ENCODE results near the gene ATRX. TPM values are rescaled to one million over a fixed set of nuclear protein-coding genes. Genes with fewer than 3 reads are reported as not detected.
"Not testable (repeated sequence)": the region's sequence is repeated elsewhere in the genome, so short reads cannot be mapped to it uniquely, and the experiment has no call there.

The ATRX gene, protein sequence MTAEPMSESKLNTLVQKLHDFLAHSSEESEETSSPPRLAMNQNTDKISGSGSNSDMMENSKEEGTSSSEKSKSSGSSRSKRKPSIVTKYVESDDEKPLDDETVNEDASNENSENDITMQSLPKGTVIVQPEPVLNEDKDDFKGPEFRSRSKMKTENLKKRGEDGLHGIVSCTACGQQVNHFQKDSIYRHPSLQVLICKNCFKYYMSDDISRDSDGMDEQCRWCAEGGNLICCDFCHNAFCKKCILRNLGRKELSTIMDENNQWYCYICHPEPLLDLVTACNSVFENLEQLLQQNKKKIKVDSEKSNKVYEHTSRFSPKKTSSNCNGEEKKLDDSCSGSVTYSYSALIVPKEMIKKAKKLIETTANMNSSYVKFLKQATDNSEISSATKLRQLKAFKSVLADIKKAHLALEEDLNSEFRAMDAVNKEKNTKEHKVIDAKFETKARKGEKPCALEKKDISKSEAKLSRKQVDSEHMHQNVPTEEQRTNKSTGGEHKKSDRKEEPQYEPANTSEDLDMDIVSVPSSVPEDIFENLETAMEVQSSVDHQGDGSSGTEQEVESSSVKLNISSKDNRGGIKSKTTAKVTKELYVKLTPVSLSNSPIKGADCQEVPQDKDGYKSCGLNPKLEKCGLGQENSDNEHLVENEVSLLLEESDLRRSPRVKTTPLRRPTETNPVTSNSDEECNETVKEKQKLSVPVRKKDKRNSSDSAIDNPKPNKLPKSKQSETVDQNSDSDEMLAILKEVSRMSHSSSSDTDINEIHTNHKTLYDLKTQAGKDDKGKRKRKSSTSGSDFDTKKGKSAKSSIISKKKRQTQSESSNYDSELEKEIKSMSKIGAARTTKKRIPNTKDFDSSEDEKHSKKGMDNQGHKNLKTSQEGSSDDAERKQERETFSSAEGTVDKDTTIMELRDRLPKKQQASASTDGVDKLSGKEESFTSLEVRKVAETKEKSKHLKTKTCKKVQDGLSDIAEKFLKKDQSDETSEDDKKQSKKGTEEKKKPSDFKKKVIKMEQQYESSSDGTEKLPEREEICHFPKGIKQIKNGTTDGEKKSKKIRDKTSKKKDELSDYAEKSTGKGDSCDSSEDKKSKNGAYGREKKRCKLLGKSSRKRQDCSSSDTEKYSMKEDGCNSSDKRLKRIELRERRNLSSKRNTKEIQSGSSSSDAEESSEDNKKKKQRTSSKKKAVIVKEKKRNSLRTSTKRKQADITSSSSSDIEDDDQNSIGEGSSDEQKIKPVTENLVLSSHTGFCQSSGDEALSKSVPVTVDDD (N-terminal part only)
- total RNA-seq (100 to 1,000 TPM in 3 of 7 donors, 10 to 100 TPM in 4; 81.9 to 123 (median 99.7) TPM), polyA plus RNA-seq (10 to 100 TPM; 21.8 to 32.1 TPM)
- long read RNA-seq, donor 1, transcript ATRX-211 (8 exons, 1,860 nt): major isoform, 6 of 371 reads
- long read RNA-seq, donor 1, partial matches to known transcripts: 243 of 371 reads
- long read RNA-seq, donor 1, other reads (novel, unspliced or antisense): 119 of 371 reads
- long read RNA-seq, donor 2, transcript ATRX-207 (2 exons, 2,967 nt): major isoform, 5 of 98 reads
- long read RNA-seq, donor 2, partial matches to known transcripts: 92 of 98 reads
- long read RNA-seq, donor 2, other reads (novel, unspliced or antisense): 0 of 98 reads
- long read RNA-seq, donor 3, full-length matches to known transcripts: 1 of 47 reads
- long read RNA-seq, donor 3, partial matches to known transcripts: 30 of 47 reads
- long read RNA-seq, donor 3, other reads (novel, unspliced or antisense): 16 of 47 reads

DNA sequence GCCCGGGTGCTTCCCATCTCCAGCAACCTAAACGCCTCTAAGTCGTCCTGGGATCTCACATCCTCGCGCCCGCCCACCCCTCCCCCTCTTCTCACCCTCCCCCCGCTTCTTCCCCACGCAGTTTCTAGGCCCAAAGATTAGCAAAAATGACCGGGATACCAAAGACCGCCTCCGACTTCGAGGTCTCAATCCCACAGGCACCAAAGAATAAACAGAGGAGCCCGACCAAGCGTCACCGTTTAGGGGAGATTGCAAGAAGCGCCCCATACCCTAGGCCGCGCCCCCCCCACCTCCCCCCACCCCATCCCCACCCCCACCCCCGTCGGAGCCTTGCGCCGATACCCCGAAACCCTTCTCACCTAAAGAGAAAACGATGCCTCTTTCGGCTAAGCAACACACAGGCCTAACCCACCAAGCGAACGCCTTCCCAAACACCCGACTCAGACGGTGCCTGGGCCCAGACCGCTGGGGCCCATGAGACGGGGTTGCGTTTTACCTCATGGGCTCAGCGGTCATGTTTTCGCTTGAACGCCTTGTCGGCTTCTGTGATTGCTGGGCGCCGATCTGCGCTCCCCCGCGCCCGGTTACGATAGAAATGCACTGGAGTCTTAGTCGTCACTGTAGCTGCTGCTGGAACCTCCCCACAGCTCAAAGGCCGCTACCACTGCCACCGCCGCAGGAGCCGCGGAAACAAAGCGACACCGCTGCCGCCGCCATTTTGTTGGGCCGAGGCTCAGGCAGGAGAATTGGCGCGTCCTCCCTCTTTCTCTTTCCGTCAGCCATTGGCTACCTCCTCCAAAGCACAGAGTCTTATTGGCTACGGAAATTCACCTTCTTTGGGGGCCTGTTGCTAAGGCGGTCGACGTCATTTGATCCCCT lies at the start of gene ATRX:
ATRX (minus strand) TSS at position 731 of the 879 bp plus-strand sequence; CDS start at position 516, 215 bp downstream.
- Histone ChIP-seq H3K36me3 (no peaks in the 10 kb centered on the region), H3K27me3 (no peaks in the 10 kb centered on the region), H3K4me3 (peak within 1 kb of the TSS; percentile 41), H3K27ac (peak within 1 kb of the TSS; percentile 92), H3K4me1 (ENCODE audit: insufficient read depth) (no peaks in the 10 kb centered on the region), H3K9me3 (no peaks in the 10 kb centered on the region)
- DNase-seq: peak; percentile 61 to 74 (median 72)
- intact Hi-C loops (cut with DNase I): no loop called here
- TF ChIP-seq, protein P1, sequence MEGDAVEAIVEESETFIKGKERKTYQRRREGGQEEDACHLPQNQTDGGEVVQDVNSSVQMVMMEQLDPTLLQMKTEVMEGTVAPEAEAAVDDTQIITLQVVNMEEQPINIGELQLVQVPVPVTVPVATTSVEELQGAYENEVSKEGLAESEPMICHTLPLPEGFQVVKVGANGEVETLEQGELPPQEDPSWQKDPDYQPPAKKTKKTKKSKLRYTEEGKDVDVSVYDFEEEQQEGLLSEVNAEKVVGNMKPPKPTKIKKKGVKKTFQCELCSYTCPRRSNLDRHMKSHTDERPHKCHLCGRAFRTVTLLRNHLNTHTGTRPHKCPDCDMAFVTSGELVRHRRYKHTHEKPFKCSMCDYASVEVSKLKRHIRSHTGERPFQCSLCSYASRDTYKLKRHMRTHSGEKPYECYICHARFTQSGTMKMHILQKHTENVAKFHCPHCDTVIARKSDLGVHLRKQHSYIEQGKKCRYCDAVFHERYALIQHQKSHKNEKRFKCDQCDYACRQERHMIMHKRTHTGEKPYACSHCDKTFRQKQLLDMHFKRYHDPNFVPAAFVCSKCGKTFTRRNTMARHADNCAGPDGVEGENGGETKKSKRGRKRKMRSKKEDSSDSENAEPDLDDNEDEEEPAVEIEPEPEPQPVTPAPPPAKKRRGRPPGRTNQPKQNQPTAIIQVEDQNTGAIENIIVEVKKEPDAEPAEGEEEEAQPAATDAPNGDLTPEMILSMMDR (IDR thresholded peaks at IDR 0.05): no peak
- no peak for TF ChIP-seq EP300 (IDR thresholded peaks at IDR 0.05)
- TF ChIP-seq POLR2A (IDR thresholded peaks at IDR 0.05): no peak
- 28 to 40% (median 36%) methylated on average over 55 to 61 of the region's 61 CpGs for WGBS, 3 donors

DNA sequence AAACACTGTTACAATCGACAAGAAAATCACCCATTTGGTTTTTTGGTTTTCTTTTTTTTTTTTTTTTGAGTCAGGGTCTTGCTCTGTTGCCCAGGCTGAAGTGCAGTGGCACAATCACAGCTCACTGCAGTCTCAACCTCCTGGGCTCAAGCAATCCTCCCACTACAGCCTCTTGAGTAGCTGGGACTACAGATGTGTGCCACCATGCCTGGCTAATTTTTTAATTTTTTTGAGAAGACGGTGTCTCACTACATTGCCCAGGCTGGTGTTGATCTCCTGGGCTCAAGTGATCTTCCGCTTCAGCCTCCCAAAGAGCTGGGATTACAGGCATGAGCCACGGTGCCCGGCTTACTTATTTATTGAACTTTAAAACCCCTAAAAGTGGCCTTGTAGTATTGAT lies 45.5 kb upstream of the ATRX start:
- H3K9me3 ChIP-seq; H3K4me1 ChIP-seq (ENCODE audit: insufficient read depth); H3K27me3 ChIP-seq; H3K36me3 ChIP-seq; H3K4me3 ChIP-seq; H3K27ac ChIP-seq; intact Hi-C loops (cut with DNase I); DNase-seq: not testable (repeated sequence)
- 84 to 90% (median 87%) methylated on average over 5 of the region's 5 CpGs for WGBS, 3 donors

DNA sequence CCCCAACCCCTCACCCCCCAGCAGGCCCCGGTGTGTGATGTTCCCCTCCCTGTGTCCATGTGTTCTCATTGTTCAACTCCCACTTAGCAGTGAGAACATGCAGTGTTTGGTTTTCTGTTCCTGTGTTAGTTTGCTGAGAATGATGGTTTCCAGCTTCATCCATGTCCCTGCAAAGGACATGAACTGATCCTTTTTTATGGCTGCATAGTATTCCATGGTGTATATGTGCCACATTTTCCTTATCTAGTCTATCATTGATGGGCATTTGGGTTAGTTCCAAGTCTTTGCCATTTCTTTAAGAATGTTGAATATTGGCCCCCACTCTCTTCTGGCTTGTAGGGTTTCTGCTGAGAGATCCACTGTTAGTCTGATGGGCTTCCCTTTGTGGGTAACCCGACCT lies 36.0 kb upstream of the ATRX start:
- H3K9me3 ChIP-seq; H3K27ac ChIP-seq; intact Hi-C loops (cut with DNase I); DNase-seq; H3K4me1 ChIP-seq (ENCODE audit: insufficient read depth); H3K36me3 ChIP-seq; H3K27me3 ChIP-seq; H3K4me3 ChIP-seq: not testable (repeated sequence)
- 86 to 93% (median 88%) methylated on average over 2 of the region's 2 CpGs for WGBS, 3 donors

DNA sequence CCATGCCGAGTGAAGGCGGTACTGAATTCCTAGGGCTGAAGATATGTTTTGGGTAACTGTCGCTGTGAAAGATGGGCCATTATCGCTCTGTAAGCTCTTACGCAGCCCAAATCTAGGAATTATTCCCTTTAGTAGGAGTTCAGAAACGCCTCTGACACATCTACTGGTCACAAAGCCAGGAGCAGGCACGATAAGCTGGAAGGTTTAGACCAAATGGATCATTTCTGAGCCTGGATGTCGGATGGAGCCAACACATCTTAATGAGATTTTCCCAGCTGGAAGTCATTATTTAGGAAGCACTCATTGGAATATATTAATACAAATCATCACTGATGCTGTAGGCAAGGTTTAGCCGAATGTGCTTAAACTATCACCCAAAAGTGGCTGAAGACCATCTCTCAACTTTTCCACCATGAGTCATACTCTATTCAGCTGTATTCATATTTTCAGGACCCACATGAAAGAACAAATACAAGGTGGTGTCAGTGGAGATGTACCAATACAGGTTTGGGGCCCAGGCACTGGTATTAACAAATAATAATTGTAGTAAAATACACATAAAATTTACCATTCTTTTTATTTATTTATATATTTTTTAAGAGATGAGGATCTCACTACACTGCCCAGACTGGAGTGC lies 34.2 kb upstream of the ATRX start:
- Histone ChIP-seq H3K4me3 (no peak overlapping the region), H3K4me1 (ENCODE audit: insufficient read depth) (no peaks in the 10 kb centered on the region), H3K27ac (no peak overlapping the region), H3K27me3 (no peaks in the 10 kb centered on the region), H3K9me3 (no peaks in the 10 kb centered on the region), H3K36me3 (no peaks in the 10 kb centered on the region)
- TF ChIP-seq POLR2A (IDR thresholded peaks at IDR 0.05) (no peak), EP300 (IDR thresholded peaks at IDR 0.05) (no peak)
- TF ChIP-seq, protein P1 (IDR thresholded peaks at IDR 0.05): no peak
- intact Hi-C loops (cut with DNase I): no loop called here
- WGBS, 3 donors: 42 to 59% (median 47%) methylated on average over 9 of the region's 9 CpGs
- no peak for DNase-seq

Measured in ovary (tissue), 10 donors.